OCI-LY7 (cell line): ENCODE results near the gene GOLGA6L7.

Experiments used
- CTCF ChIP-seq: fragments of 200-600 bp; sonication (generic); conservative IDR thresholded peaks from 2 replicates; pipeline ENCODE4 v1.5.1; 2014; ENCODE audit warnings: mild to moderate bottlenecking, antibody characterized with exemption, low read length, moderate library complexity, mixed read lengths
- EZH2phosphoT487 ChIP-seq: fragments of 200-600 bp; sonication (generic); IDR thresholded peaks from 2 replicates; pipeline ENCODE4 v1.6.1; 2018; ENCODE audit warnings: low read depth, borderline replicate concordance, mild to moderate bottlenecking, mixed run types, antibody characterized with exemption, low read length, moderate library complexity, mixed read lengths

- TF ChIP-seq EZH2phosphoT487 (no peak), CTCF (no peak)
These were observed 32.2 kb upstream of the GOLGA6L7 start for GRCh38 chr15:28880680-28881079.
